H1 (cell line): ENCODE data around the gene ZBTB20. TPM values are rescaled to one million over a fixed set of nuclear protein-coding genes. Genes with fewer than 3 reads are reported as not detected.

Source experiments
- CTCF ChIA-PET: fragments of 300-600 bp; sonication (Branson Sonifier 250); formaldehyde crosslinking; loops from one replicate; lab custom pipeline; 2021; ENCODE audit not compliant: partially characterized antibody; lab: Charles Lee
- POLR2A ChIA-PET: fragments of 300-600 bp; sonication (Branson Sonifier 250); formaldehyde crosslinking; loops from one replicate; lab custom pipeline; 2021; ENCODE audit warnings: inconsistent platforms; ENCODE audit not compliant: partially characterized antibody; lab: Charles Lee
- DNase-seq, 2 experiments: peaks; one replicate each; pipeline versions ENCODE4 v3.0.0 to v3.0.0-alpha.2; 2010 to 2022; ENCODE audit warnings: low spot score in 2 of 2, low read depth in 1 of 2, mixed read lengths in 1 of 2
- FAIRE-seq: peaks from 2 replicates; lab custom pipeline; 2011; peaks lifted over from hg19 to GRCh38; lab: Jason Lieb, UNC
- H2AFZ ChIP-seq: 2 replicates; pipeline ENCODE4 v1.8.1; 2012; ENCODE audit warnings: low read length, inconsistent platforms
- H2AK5ac ChIP-seq: 2 replicates; pipeline ENCODE4 v1.6.1; 2013; ENCODE audit warnings: low read depth, low read length
- H2BK120ac ChIP-seq: replicated peaks from 2 replicates; pipeline ENCODE3; 2013; ENCODE audit warnings: low read depth, low read length, inconsistent platforms
- H2BK12ac ChIP-seq: 2 replicates; pipeline ENCODE4 v1.6.1; 2013; ENCODE audit warnings: low read depth, low read length
- H2BK15ac ChIP-seq: 2 replicates; pipeline ENCODE4 v1.6.1; 2013; ENCODE audit warnings: low read length
- H2BK20ac ChIP-seq: 2 replicates; pipeline ENCODE4 v1.6.1; 2013; ENCODE audit warnings: low read length
- H2BK5ac ChIP-seq: 2 replicates; pipeline ENCODE4 v1.6.1; 2013; ENCODE audit warnings: low read depth, low read length
- H3K14ac ChIP-seq: 2 replicates; pipeline ENCODE4 v1.6.1; 2013; ENCODE audit warnings: inconsistent platforms; ENCODE audit not compliant: insufficient read length
- H3K18ac ChIP-seq: 2 replicates; pipeline ENCODE4 v1.6.1; 2013; ENCODE audit warnings: low read length; ENCODE audit errors: extremely low read depth
- H3K23ac ChIP-seq: 2 replicates; pipeline ENCODE4 v1.6.1; 2013; ENCODE audit warnings: inconsistent platforms; ENCODE audit not compliant: insufficient read length
- H3K23me2 ChIP-seq: 2 replicates; pipeline ENCODE4 v1.6.1; 2013; ENCODE audit warnings: low read depth, low read length
- H3K27ac ChIP-seq: 2 replicates; pipeline ENCODE4 v1.6.1; 2011; ENCODE audit warnings: low read depth, low read length, inconsistent platforms
- H3K27me3 ChIP-seq, 4 experiments: replicated peaks in 1 of 4; 1 replicate in 1 of 4; 2 replicates in 3 of 4; pipeline versions ENCODE4 v1.6.1 to v1.8.1; 2011 to 2013; ENCODE audit warnings: low read length in 3 of 4, mild to moderate bottlenecking in 3 of 4, inconsistent platforms in 2 of 4, mixed read lengths in 2 of 4, moderate library complexity in 1 of 4; ENCODE audit not compliant: control insufficient read depth in 3 of 4, insufficient read depth in 3 of 4; ENCODE audit errors: extremely low read depth in 1 of 4
- H3K36me3 ChIP-seq, 4 experiments: 2 replicates each; pipeline versions ENCODE4 v1.6.1 to v1.8.1; 2011 to 2013; ENCODE audit warnings: mild to moderate bottlenecking in 4 of 4, low read length in 3 of 4, moderate library complexity in 2 of 4, control low read depth in 1 of 4, inconsistent platforms in 1 of 4; ENCODE audit not compliant: insufficient read depth in 4 of 4, control insufficient read depth in 2 of 4
- H3K4ac ChIP-seq: replicated peaks from 2 replicates; pipeline ENCODE3; 2013; ENCODE audit warnings: low read length, low read depth, mixed read lengths, inconsistent platforms; ENCODE audit not compliant: insufficient read length
- H3K4me1 ChIP-seq, 4 experiments: replicated peaks in 1 of 4; 1 replicate in 1 of 4; 2 replicates in 3 of 4; pipeline versions ENCODE4 v1.6.1 to v1.8.1; 2011 to 2013; ENCODE audit warnings: low read length in 3 of 4, inconsistent platforms in 2 of 4, mixed read lengths in 1 of 4; ENCODE audit not compliant: insufficient read depth in 4 of 4, control insufficient read depth in 3 of 4
- H3K4me2 ChIP-seq, 2 experiments: 2 replicates each; pipeline versions ENCODE4 v1.6.1 to v1.8.1; 2011 to 2013; ENCODE audit warnings: low read depth in 2 of 2, low read length in 2 of 2, control low read depth in 1 of 2, inconsistent platforms in 1 of 2, mild to moderate bottlenecking in 1 of 2; ENCODE audit not compliant: insufficient read depth in 1 of 2
- H3K4me3 ChIP-seq, 4 experiments: fragments of 200-600, 300-600 bp in 1 of 4; sonication (generic), shearing (Covaris generic), sonication (Bioruptor Twin) in 1 of 4; 2 replicates each; pipeline versions ENCODE4 v1.5.1 to v1.8.1; 2011 to 2016; ENCODE audit warnings: low read length in 4 of 4, low read depth in 3 of 4, control low read depth in 2 of 4, inconsistent platforms in 2 of 4, mild to moderate bottlenecking in 2 of 4, mixed read lengths in 1 of 4, moderate library complexity in 1 of 4; ENCODE audit not compliant: insufficient read depth in 2 of 4; ENCODE audit errors: extremely low read depth in 1 of 4
- H3K56ac ChIP-seq: replicated peaks from 2 replicates; pipeline ENCODE3; 2013; ENCODE audit warnings: low read depth, mild to moderate bottlenecking, mixed read lengths, low read length, inconsistent platforms; ENCODE audit not compliant: insufficient read length
- H3K79me1 ChIP-seq: 2 replicates; pipeline ENCODE4 v1.6.1; 2013; ENCODE audit warnings: low read depth, low read length, control low read depth
- H3K79me2 ChIP-seq, 2 experiments: 2 replicates each; pipeline versions ENCODE4 v1.6.1 to v1.8.1; 2012 to 2013; ENCODE audit warnings: low read length in 2 of 2, mild to moderate bottlenecking in 2 of 2, inconsistent platforms in 1 of 2; ENCODE audit not compliant: insufficient read depth in 2 of 2, control insufficient read depth in 1 of 2
- H3K9ac ChIP-seq, 4 experiments: replicated peaks in 1 of 4; 1 replicate in 1 of 4; 2 replicates in 3 of 4; pipeline versions ENCODE4 v1.6.1 to v1.8.1; 2011 to 2013; ENCODE audit warnings: low read depth in 3 of 4, low read length in 3 of 4, control low read depth in 2 of 4, mild to moderate bottlenecking in 2 of 4, moderate library complexity in 2 of 4, inconsistent platforms in 1 of 4; ENCODE audit errors: extremely low read depth in 1 of 4
- H3K9me3 ChIP-seq, 2 experiments: 2 replicates each; pipeline versions ENCODE4 v1.6.1 to v1.8.1; 2012 to 2013; ENCODE audit warnings: mild to moderate bottlenecking in 2 of 2, moderate library complexity in 2 of 2, control low read depth in 1 of 2, inconsistent platforms in 1 of 2, low read depth in 1 of 2, low read length in 1 of 2, mixed read lengths in 1 of 2; ENCODE audit not compliant: insufficient read depth in 2 of 2
- H4K20me1 ChIP-seq, 2 experiments: replicated peaks in 1 of 2; 2 replicates each; pipeline versions ENCODE3 to v1.8.1; 2011 to 2013; ENCODE audit warnings: inconsistent platforms in 2 of 2, low read length in 2 of 2, mild to moderate bottlenecking in 1 of 2; ENCODE audit not compliant: insufficient read depth in 2 of 2, control insufficient read depth in 1 of 2
- H4K5ac ChIP-seq: 2 replicates; pipeline ENCODE4 v1.6.1; 2013; ENCODE audit warnings: low read length, low read depth, mixed read lengths, inconsistent platforms; ENCODE audit not compliant: insufficient read length
- H4K8ac ChIP-seq: 2 replicates; pipeline ENCODE4 v1.8.0; 2013; ENCODE audit warnings: mild to moderate bottlenecking, moderate library complexity, low read length, inconsistent platforms; ENCODE audit not compliant: insufficient read depth; ENCODE audit errors: extremely low read depth
- H4K91ac ChIP-seq: replicated peaks from 2 replicates; pipeline ENCODE3; 2013; ENCODE audit warnings: low read length, mixed read lengths, inconsistent platforms; ENCODE audit not compliant: insufficient read length
- ASH2L ChIP-seq: fragments of 200-600, 300-600 bp; sonication (generic); IDR thresholded peaks from one replicate; pipeline ENCODE4 v1.7.1; 2017; ENCODE audit warnings: low read length
- CHD1 ChIP-seq: IDR thresholded peaks from 2 replicates; pipeline ENCODE4 v1.6.1; 2012; ENCODE audit warnings: low read depth, low read length, improper control_type of control experiment
- CHD2 ChIP-seq: IDR thresholded peaks from 2 replicates; pipeline ENCODE4 v1.6.1; 2012; ENCODE audit warnings: low read length, improper control_type of control experiment
- EGR1 ChIP-seq: IDR thresholded peaks from 2 replicates; pipeline ENCODE4 v1.6.1; 2011; ENCODE audit warnings: low read depth, low read length, borderline replicate concordance
- NANOG ChIP-seq: IDR thresholded peaks from 2 replicates; pipeline ENCODE4 v1.6.1; 2011; ENCODE audit warnings: low read length, low read depth, mild to moderate bottlenecking, inconsistent platforms; ENCODE audit not compliant: insufficient read depth, poor library complexity, severe bottlenecking
- NRF1 ChIP-seq: IDR thresholded peaks from 2 replicates; pipeline ENCODE4 v1.6.1; 2011; ENCODE audit warnings: mild to moderate bottlenecking, low read depth, low read length, improper control_type of control experiment
- RFX5 ChIP-seq: IDR thresholded peaks from 2 replicates; pipeline ENCODE4 v1.6.1; 2011; ENCODE audit warnings: low read depth, low read length, improper control_type of control experiment, borderline replicate concordance
- SAP30 ChIP-seq: fragments of 300-600 bp; sonication (generic); IDR thresholded peaks from 2 replicates; pipeline ENCODE4 v1.7.1; 2012; ENCODE audit warnings: low read length, moderate library complexity, mild to moderate bottlenecking, inconsistent platforms; ENCODE audit not compliant: insufficient read depth, insufficient replicate concordance
- WGBS, 2 experiments: shearing (Covaris generic) in 1 of 2; methylation state at CpG; one replicate each; pipeline versions ENCODE4 v1.1.6 to v1.1.7; 2013 to 2015; ENCODE audit warnings: low lambda C conversion rate in 2 of 2, mixed read lengths in 2 of 2, inconsistent platforms in 1 of 2, low coverage in 1 of 2, missing lambda C conversion rate in 1 of 2; ENCODE audit not compliant: insufficient replicate concordance in 2 of 2, insufficient coverage in 1 of 2, insufficient read length in 1 of 2; ENCODE audit errors: extremely low coverage in 1 of 2, missing lambda C conversion rate in 1 of 2; 5-methylcytosine and 5-hydroxymethylcytosine counted together
- polyA plus RNA-seq, 7 experiments: library from polyadenylated mRNA; depleted of rRNA in 3 of 7; stranded (reverse) in 5 of 7; unstranded in 2 of 7; fragments of >200 nt in 5 of 7; fragments of 200-250 nt in 2 of 7; gene quantifications; 1 replicate in 5 of 7; 2 replicates in 1 of 7; 4 replicates in 1 of 7; pipeline versions ENCODE4 v1.2.1 to v1.2.3, GENCODE V29; 2011 to 2013; ENCODE audit warnings: missing spikeins in 2 of 7, mixed read lengths in 2 of 7
- total RNA-seq: library from RNA; stranded (reverse); fragmentation: NEBNext Ultra II Directional; extraction: Animal tissue kit (Norgen Biotek cat#: 25700); gene quantifications from 2 replicates; pipeline ENCODE4 v1.2.1, GENCODE V29; 2021

Gene ZBTB20
- total and polyA plus RNA-seq, 2 of the 8 experiments (the other 6 are each of a cell fraction or from before 2014, with no cell fraction given), result 0.35 to 1.3 TPM

GRCh38 chr3:114451561-114452018 lies 695.5 kb downstream of the ZBTB20 start:
- no peaks in the 10 kb centered on the region for H4K20me1 ChIP-seq
- H2BK20ac ChIP-seq, result no peak overlapping the region
- POLR2A ChIA-PET, result interaction anchor here (0.9 kb wide), 1 partner anchor 11 kb away, joined by 3 read pairs; no protein-coding TSS in a partner anchor
- H4K8ac ChIP-seq, result no peak overlapping the region
- no peak overlapping the region for H2BK120ac ChIP-seq
- no peak for DNase-seq
- H3K4me1 ChIP-seq, result no peaks in the 10 kb centered on the region
- no peak overlapping the region for H2AK5ac ChIP-seq
- no peak overlapping the region for H4K5ac ChIP-seq
- no peak overlapping the region for H3K14ac ChIP-seq
- no peak for FAIRE-seq
- 85% methylated on average over 10 of the region's 10 CpGs; no CpG with 5 or more reads in 1 of the 2 experiments for WGBS, 2 experiments
- H3K79me1 ChIP-seq, result no peaks in the 10 kb centered on the region
- H2BK12ac ChIP-seq, result no peak overlapping the region
- H3K9ac ChIP-seq, result no peak overlapping the region
- H3K27me3 ChIP-seq, result no peaks in the 10 kb centered on the region
- H2BK15ac ChIP-seq, result no peak overlapping the region
- no peak overlapping the region for H3K23ac ChIP-seq
- CTCF ChIA-PET, result interaction anchor here (0.7 to 1.8 kb wide), 5 partner anchors 12 to 67 kb away, joined by 3 to 8 read pairs (median 4); no protein-coding TSS in a partner anchor
- H3K18ac ChIP-seq, result no peak overlapping the region
- H4K91ac ChIP-seq, result no peak overlapping the region
- TF ChIP-seq NANOG, result no peak
- TF ChIP-seq CHD1, result no peak
- no peak for TF ChIP-seq CHD2
- TF ChIP-seq EGR1, result no peak
- no peak for TF ChIP-seq SAP30
- TF ChIP-seq NRF1, result no peak
- TF ChIP-seq RFX5, result no peak
- TF ChIP-seq ASH2L, result no peak
- no peak overlapping the region for H2AFZ ChIP-seq
- no peak overlapping the region for H3K4ac ChIP-seq
- no peaks in the 10 kb centered on the region for H3K9me3 ChIP-seq
- no peak overlapping the region for H3K56ac ChIP-seq
- no peak overlapping the region for H3K27ac ChIP-seq
- no peaks in the 10 kb centered on the region for H3K36me3 ChIP-seq
- no peak overlapping the region for H3K4me2 ChIP-seq
- H3K23me2 ChIP-seq, result peaks cover 4% of the 10 kb centered on the region
- H2BK5ac ChIP-seq, result no peak overlapping the region
- no peak overlapping the region for H3K4me3 ChIP-seq
- H3K79me2 ChIP-seq, result no peaks in the 10 kb centered on the region
